NCI-H1105 treated with DMSO at 0.1 percent for 48 hours (cell line): Measurements from ENCODE around the gene COL6A1.
"Not testable (repeated sequence)": the region's sequence is repeated elsewhere in the genome, so short reads cannot be mapped to it uniquely, and the experiment has no call there.

Source experiments
- DNase-seq: peaks from one replicate; lab custom pipeline; 2025; lab: John Stamatoyannopoulos, UW

Gene COL6A1

DNA sequence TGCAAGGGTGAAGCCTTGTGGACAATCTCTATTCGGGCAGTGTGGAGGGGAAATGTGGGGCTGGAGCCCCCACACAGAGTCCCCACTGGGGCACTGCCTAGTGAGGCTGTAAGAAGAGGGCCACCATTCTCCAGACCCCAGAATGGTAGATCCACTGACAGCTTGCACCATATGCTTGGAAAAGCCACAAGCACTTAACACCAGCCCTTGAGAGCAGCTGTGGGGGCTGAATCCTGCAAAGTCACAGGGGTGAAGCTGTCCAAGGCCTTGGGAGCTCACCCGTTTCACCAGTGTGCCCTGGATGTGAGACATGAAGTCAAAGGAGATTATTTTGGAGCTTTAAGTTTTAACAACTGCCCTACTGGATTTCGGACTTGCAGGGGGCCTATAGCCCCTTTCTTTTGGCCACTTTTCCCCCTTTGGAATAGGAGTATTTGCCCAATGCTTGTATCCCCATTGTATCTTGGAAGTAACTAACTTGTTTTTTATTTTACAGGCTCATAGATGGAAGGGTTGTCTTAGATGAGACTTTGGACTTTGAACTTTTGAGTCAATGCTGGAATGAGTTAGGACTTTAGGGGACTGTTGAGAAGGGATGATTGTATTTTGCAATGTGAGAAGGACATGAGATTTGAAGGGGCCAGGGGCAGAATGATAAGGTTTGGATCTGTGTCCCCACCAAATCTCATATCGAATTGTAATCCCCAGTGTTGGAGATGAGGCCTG lies 16.3 kb upstream of the COL6A1 start:
- DNase-seq: no peak

GRCh38 chr21:45966791-45967394 lies 14.7 kb upstream of the COL6A1 start:
- no peak for DNase-seq

- no peak for DNase-seq
Observed at GRCh38 chr21:45969921-45970673, 11.5 kb upstream of the COL6A1 start.

GRCh38 chr21:45970674-45971615 lies 10.6 kb upstream of the COL6A1 start:
- DNase-seq: peak; percentile 13

DNA sequence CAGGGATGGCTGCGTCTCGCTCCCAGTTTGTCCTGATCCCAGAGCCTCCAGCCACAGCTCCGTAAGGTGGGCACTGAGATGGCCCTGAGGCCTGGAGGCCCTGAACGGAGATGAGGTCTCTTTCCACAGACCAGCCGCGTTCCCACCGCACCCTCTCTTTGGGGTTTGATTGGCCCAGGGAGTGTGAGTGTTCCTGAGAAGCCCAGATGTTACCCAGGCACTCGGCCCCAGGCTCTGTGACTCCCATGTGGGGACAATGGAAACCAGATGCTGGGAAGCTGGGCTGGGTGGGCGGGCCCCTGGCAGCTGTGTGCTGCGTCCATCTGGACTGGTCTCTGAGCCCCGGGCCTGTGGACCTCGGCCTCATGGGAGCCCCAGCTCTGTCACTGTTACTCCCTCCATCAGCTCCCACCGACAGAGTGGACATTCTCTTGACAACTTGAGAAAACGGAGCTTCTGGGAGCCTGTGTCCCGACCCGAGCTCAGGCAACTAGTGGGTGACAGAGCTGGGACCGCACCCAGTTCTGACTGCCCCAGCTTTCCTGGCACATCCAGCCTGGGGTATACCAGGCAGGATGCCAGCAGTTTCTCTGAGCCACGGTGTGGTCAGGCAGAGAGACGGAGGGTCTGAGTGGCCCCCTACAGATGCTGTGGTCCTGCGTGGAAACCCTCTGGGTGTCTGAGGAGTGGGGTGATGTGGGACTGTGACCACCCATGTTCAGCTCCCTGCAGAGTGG lies 9.8 kb upstream of the COL6A1 start:
- no peak for DNase-seq

DNA sequence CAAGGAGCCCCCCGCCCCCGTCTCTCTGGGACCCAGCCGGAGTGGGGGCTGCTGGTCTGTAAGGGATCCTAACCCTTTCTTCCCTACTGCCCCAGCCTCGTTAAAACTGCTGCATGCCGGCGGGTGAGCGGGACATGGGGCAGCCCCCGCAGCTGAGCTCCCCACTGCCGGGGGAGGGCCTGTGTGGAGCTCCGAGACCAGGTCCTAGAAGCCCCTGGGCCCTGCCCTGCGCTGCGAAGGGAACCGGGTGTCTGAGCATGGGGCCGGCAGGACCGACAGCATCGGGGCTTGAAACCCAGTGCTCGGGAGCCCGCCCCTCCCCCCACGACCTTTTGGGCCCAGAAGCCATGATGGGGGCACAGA lies 9.2 kb upstream of the COL6A1 start:
- no peak for DNase-seq

DNA sequence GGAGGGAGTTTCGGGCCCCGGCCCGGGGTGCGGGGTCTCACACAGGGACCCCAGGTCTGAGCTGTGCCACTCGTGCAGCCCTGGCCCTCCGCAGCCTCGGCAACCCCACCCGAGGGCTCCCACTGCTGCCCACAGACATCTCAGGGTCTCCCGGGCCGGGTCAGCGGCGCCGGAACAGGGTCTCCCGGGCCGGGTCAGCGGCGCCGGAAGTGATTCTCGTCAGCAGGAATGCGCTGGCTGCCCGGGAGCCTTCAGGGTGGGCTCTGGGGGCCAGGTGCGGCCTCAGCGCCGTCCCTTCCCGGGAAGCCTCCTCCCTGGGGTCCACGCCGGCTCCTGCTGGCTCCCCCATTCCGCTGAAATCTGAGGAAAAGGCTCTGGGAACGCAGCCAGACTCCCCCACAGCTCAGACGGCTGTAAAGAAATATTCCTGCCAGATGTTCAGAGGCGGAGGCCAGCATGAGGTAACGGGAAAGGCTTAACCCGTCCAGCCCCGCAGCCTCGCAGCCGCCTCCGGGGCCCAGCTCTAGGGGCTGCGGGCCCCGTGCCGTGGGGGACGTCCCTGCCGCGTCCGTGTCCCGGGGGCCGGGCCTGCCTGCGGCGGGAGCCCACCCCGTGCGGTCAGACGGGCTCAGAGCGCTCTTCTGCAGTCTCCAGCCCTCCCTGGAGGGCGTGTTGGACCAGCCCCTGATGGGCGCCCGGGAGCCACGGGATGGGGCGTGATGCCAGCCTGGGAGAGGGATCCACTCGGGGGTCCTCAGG lies 8.7 kb upstream of the COL6A1 start:
- peak; percentile 38 for DNase-seq

DNA sequence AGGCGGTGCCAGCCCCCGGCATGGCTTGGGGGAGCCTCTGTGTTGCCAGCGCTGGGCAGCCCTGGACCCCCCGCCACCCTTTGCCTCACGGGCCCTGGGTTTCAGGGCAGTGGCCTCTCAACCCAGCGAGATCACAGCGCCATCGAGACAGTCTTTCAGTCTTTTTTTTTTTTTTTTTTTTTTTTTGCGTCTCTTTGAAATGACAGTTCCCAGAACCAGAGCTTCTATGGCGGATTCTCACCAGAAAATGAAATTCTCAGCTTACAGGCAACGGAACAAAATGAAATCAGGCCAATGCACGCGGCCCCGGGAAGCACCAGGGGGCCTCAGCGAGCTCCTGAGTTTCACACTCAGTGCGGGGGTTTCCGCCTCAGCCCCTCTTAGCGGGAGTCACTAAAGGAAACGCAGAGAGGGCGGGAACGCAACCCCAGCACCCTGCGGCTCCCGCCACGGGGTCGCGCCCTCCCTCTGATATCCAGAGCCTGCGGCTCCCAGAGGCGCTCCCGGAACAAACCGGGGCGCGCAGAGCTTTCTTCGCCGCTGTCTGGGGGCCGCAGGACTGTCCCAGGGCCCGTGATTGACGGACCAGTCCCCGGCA lies 8.0 kb upstream of the COL6A1 start:
- peak; percentile 82 for DNase-seq

GRCh38 chr21:45974073-45975019 lies 7.2 kb upstream of the COL6A1 start:
- DNase-seq: no peak

GRCh38 chr21:45975020-45975666 lies 6.4 kb upstream of the COL6A1 start:
- DNase-seq: no peak

- not testable (repeated sequence) for DNase-seq
Observed at GRCh38 chr21:45975667-45976409, 5.7 kb upstream of the COL6A1 start.

DNA sequence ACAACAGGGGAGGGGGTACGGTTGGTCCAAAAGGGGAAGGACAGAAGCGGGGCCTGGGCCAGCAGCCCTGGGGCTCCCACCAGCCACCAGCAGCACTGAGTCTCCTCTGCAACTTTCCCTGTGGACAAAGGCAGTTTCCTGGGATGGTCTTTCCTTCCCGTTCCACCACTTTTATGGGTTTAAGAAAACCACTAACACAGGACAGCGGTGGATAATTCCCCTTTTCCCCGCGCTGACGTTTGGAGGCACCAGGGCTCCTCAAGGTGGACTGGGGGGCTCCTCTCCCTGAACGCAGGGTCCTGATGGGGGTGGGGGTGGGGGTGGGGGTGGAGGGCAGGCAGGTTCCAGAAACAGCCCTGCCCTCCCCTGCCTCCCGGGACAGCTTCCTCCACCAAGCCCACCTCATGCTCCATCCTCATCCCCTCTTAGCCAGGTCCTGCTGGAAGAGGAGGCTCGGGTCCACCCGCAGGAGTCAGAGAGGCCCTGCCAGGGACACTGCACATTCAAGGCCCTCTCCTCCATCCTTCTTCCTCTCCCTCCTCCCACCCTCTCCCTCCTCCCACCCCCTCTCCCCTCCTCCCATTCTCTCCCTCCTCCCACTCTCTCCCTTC lies 4.8 kb upstream of the COL6A1 start:
- no peak for DNase-seq

DNA sequence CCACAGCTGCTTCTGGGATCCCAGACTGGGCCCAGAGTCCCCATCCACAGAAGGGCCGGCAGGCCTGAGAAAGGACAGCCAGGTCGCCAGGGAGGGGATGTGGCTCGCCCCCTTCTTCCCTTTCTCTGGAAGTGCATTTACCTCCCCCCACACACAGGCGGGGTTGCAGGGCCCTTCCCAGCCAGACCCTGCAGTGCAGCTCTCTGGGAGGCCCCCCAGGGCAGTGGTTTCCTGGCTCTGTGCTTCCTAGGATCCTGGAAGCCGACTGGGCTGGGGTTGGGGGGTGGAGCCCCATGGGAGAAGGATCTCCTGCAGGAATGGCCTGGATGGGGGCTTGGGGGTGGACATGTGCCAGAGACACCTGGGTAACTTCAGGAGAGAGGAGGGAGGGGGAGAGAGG lies 4.2 kb upstream of the COL6A1 start:
- no peak for DNase-seq

- DNase-seq: no peak
Observed at GRCh38 chr21:45979141-45979631, 2.4 kb upstream of the COL6A1 start.

- no peak for DNase-seq
Observed at GRCh38 chr21:45979651-45980050, 1.9 kb upstream of the COL6A1 start.

GRCh38 chr21:45980271-45980670 lies 1.3 kb upstream of the COL6A1 start:
- DNase-seq: no peak

- DNase-seq: no peak
Observed at GRCh38 chr21:45980697-45981096, 873 bp upstream of the COL6A1 start.
